Cardiac fibroblast (primary cell): ENCODE results near the gene ZDHHC18.
"Not testable (repeated sequence)": the region's sequence is repeated elsewhere in the genome, so short reads cannot be mapped to it uniquely, and the experiment has no call there.

ENCODE experiments used
- DNase-seq, 2 donors: peaks; one replicate each; pipeline versions ENCODE4 v3.0.0 to v3.0.0-alpha.2; 2010; ENCODE audit warnings: low read depth in 2 of 2
- H3K4me3 ChIP-seq, 2 donors: replicated peaks in 1 of 2; 1 replicate in 1 of 2; 2 replicates in 1 of 2; pipeline ENCODE4 v1.5.1; 2011; ENCODE audit warnings: low read depth in 2 of 2, low read length in 2 of 2, mild to moderate bottlenecking in 2 of 2, moderate library complexity in 1 of 2
- CTCF ChIP-seq: IDR thresholded peaks from one replicate; pipeline ENCODE4 v1.5.1; 2011; ENCODE audit warnings: low read depth, mild to moderate bottlenecking, low read length, inconsistent platforms

The ZDHHC18 gene

GRCh38 chr1:26839779-26840178 is 13.3 kb downstream of the ZDHHC18 start:
- H3K4me3 ChIP-seq, result no peak overlapping the region
- no peak for TF ChIP-seq CTCF
- no peak for DNase-seq

- TF ChIP-seq CTCF, result no peak
- H3K4me3 ChIP-seq, result no peak overlapping the region
- no peak for DNase-seq
Measured at GRCh38 chr1:26844424-26845196, 18.1 kb downstream of the ZDHHC18 start.

- H3K4me3 ChIP-seq, DNase-seq: not testable (repeated sequence)
Measured at GRCh38 chr1:26847826-26848225, 21.3 kb downstream of the ZDHHC18 start.

GRCh38 chr1:26848499-26848898 is 22.0 kb downstream of the ZDHHC18 start:
- no peak overlapping the region for H3K4me3 ChIP-seq
- DNase-seq, result no peak
- no peak for TF ChIP-seq CTCF

GRCh38 chr1:26848941-26849774 is 22.7 kb downstream of the ZDHHC18 start:
- H3K4me3 ChIP-seq, result no peak overlapping the region
- peak; percentile 71 to 94 for DNase-seq
- TF ChIP-seq CTCF, result no peak

- no peak for DNase-seq
- TF ChIP-seq CTCF, result peak; percentile 11
- no peak overlapping the region for H3K4me3 ChIP-seq
Measured at GRCh38 chr1:26851106-26851684, 24.7 kb downstream of the ZDHHC18 start.

- H3K4me3 ChIP-seq, result no peak overlapping the region
- DNase-seq, result no peak
Measured at GRCh38 chr1:26852701-26853100, 26.2 kb downstream of the ZDHHC18 start.

More at GRCh38 chr1:26852701-26853100, 26.2 kb downstream of the ZDHHC18 start:
- TF ChIP-seq CTCF, result no peak
